DMS153 (cell line): Measurements from ENCODE around the gene ST3GAL4.
"Not testable (repeated sequence)": the region's sequence is repeated elsewhere in the genome, so short reads cannot be mapped to it uniquely, and the experiment has no call there.

ENCODE experiments used
- DNase-seq: peaks from one replicate; lab custom pipeline; 2025; lab: John Stamatoyannopoulos, UW

ST3GAL4 gene

GRCh38 chr11:126390272-126390867 lies 34.9 kb downstream of the ST3GAL4 start:
- no peak for DNase-seq

GRCh38 chr11:126391286-126391954 lies 35.9 kb downstream of the ST3GAL4 start:
- no peak for DNase-seq

GRCh38 chr11:126391970-126392632 lies 36.6 kb downstream of the ST3GAL4 start:
- no peak for DNase-seq

GRCh38 chr11:126392633-126393013 lies 37.1 kb downstream of the ST3GAL4 start:
- DNase-seq, result no peak

GRCh38 chr11:126393143-126393542 lies 37.7 kb downstream of the ST3GAL4 start:
- DNase-seq, result no peak

GRCh38 chr11:126394036-126394435 lies 38.5 kb downstream of the ST3GAL4 start:
- DNase-seq, result no peak

- DNase-seq, result not testable (repeated sequence)
Observed at GRCh38 chr11:126394634-126395072, 39.2 kb downstream of the ST3GAL4 start.

- DNase-seq, result not testable (repeated sequence)
Observed at GRCh38 chr11:126395784-126396183, 40.3 kb downstream of the ST3GAL4 start.

GRCh38 chr11:126396266-126396665 lies 40.8 kb downstream of the ST3GAL4 start:
- DNase-seq, result not testable (repeated sequence)

GRCh38 chr11:126396965-126397364 lies 41.5 kb downstream of the ST3GAL4 start:
- no peak for DNase-seq

GRCh38 chr11:126398296-126398695 lies 42.8 kb downstream of the ST3GAL4 start:
- DNase-seq, result no peak

GRCh38 chr11:126398721-126399120 lies 43.2 kb downstream of the ST3GAL4 start:
- DNase-seq, result no peak

- no peak for DNase-seq
Observed at GRCh38 chr11:126400019-126400418, 44.5 kb downstream of the ST3GAL4 start.

- DNase-seq, result no peak
Observed at GRCh38 chr11:126400479-126400878, 45.0 kb downstream of the ST3GAL4 start.

- DNase-seq, result no peak
Observed at GRCh38 chr11:126403022-126403581, 47.6 kb downstream of the ST3GAL4 start.

- no peak for DNase-seq
Observed at GRCh38 chr11:126403658-126404057, 48.2 kb downstream of the ST3GAL4 start.

- no peak for DNase-seq
Observed at GRCh38 chr11:126404367-126404766, 48.9 kb downstream of the ST3GAL4 start.

GRCh38 chr11:126405374-126405773 lies 49.9 kb downstream of the ST3GAL4 start:
- DNase-seq, result no peak

- peak; percentile 19 for DNase-seq
Observed at GRCh38 chr11:126405906-126406305, 50.4 kb downstream of the ST3GAL4 start.

GRCh38 chr11:126406368-126406767 lies 50.9 kb downstream of the ST3GAL4 start:
- DNase-seq, result no peak

- DNase-seq, result no peak
Observed at GRCh38 chr11:126407101-126407521, 51.6 kb downstream of the ST3GAL4 start.

GRCh38 chr11:126407682-126408288 lies 52.3 kb downstream of the ST3GAL4 start:
- DNase-seq, result no peak
